SJCRH30 (cell line): ENCODE measurements around the gene CAPN1. TPM values are rescaled to one million over a fixed set of nuclear protein-coding genes. Genes with fewer than 3 reads are reported as not detected.
A peak's percentile ranks its signal among the peaks of the same experiment; 100 is the strongest.

Experiments used
- DNase-seq, 2 experiments: peaks; one replicate each; pipeline ENCODE4 v3.0.0-alpha.2; 2015 to 2020
- H3K27ac ChIP-seq: fragments of 250-450 bp; sonication (Bioruptor Pico); 2 replicates; pipeline ENCODE4 v1.5.1; 2020; ENCODE audit warnings: mild to moderate bottlenecking, moderate library complexity
- H3K27me3 ChIP-seq: fragments of 250-450 bp; sonication (Bioruptor Pico); 2 replicates; pipeline ENCODE4 v1.5.1; 2020; ENCODE audit warnings: mild to moderate bottlenecking, moderate library complexity
- H3K36me3 ChIP-seq: fragments of 250-450 bp; sonication (Bioruptor Pico); 2 replicates; pipeline ENCODE4 v1.5.1; 2020; ENCODE audit warnings: mild to moderate bottlenecking, moderate library complexity
- H3K4me1 ChIP-seq: fragments of 250-450 bp; sonication (Bioruptor Pico); 2 replicates; pipeline ENCODE4 v1.5.1; 2020; ENCODE audit warnings: mild to moderate bottlenecking, moderate library complexity
- H3K4me3 ChIP-seq: fragments of 250-450 bp; sonication (Bioruptor Pico); 2 replicates; pipeline ENCODE4 v1.5.1; 2020; ENCODE audit warnings: mild to moderate bottlenecking, moderate library complexity
- H3K9me3 ChIP-seq: fragments of 250-450 bp; sonication (Bioruptor Pico); replicated peaks from 2 replicates; pipeline ENCODE4 v1.5.1; 2020; ENCODE audit warnings: mild to moderate bottlenecking, moderate library complexity
- total RNA-seq: library from RNA; depleted of rRNA; stranded (reverse); fragments of >200 nt; shearing (Covaris generic); gene quantifications from 2 replicates; pipeline ENCODE4 v1.2.3, GENCODE V29; 2014

Gene CAPN1
- total RNA-seq, 1 experiment from 2014 or later, result 49.4 TPM

DNA sequence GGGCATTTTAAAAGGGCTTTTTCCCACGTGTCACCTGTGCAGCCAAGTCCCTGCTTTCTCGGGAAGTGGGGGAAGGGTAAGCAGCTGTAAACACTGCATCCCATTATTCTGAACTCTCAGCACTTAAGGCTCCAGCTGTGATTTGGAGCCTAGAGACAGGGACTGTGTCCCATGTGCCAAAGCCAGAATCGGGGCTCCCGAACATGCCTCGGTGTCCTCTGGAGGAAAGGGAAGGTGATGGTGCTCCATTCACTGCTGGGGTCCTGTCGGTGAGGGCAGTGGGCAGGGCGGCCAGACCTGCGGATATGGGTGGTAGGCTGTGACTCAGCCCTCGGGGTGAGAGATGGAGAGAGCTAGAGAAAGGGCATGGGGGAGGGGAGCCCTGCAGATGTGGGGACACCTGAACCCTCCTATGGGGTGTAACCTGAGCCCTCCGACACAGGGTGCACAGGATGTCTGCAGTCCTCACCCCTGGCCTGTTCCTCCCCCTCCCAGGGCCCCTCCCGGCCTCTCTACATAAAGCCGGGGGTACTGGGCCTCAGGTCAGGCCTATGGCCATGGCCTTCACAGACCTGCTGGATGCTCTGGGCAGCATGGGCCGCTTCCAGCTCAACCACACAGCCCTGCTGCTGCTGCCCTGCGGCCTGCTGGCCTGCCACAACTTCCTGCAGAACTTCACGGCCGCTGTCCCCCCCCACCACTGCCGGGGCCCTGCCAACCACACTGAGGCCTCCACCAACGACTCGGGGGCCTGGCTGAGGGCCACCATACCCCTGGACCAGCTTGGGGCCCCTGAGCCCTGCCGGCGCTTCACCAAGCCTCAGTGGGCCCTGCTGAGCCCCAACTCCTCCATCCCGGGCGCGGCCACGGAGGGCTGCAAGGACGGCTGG lies 31.8 kb downstream of the CAPN1 start:
- H3K36me3 ChIP-seq, result no peaks in the 10 kb centered on the region
- H3K27me3 ChIP-seq, result no peaks in the 10 kb centered on the region
- no peak overlapping the region for H3K4me3 ChIP-seq
- H3K27ac ChIP-seq, result no peak overlapping the region
- no peaks in the 10 kb centered on the region for H3K9me3 ChIP-seq
- H3K4me1 ChIP-seq, result no peaks in the 10 kb centered on the region
- DNase-seq, result no peak

- Histone ChIP-seq H3K27ac (no peak overlapping the region), H3K4me1 (peaks cover under 1% of the 10 kb centered on the region; the same call in 1 of the 2 replicates), H3K4me3 (no peak overlapping the region), H3K36me3 (no peaks in the 10 kb centered on the region), H3K9me3 (no peaks in the 10 kb centered on the region), H3K27me3 (no peaks in the 10 kb centered on the region)
- no peak for DNase-seq
Measured at GRCh38 chr11:65214212-65214845, 32.6 kb downstream of the CAPN1 start.

DNA sequence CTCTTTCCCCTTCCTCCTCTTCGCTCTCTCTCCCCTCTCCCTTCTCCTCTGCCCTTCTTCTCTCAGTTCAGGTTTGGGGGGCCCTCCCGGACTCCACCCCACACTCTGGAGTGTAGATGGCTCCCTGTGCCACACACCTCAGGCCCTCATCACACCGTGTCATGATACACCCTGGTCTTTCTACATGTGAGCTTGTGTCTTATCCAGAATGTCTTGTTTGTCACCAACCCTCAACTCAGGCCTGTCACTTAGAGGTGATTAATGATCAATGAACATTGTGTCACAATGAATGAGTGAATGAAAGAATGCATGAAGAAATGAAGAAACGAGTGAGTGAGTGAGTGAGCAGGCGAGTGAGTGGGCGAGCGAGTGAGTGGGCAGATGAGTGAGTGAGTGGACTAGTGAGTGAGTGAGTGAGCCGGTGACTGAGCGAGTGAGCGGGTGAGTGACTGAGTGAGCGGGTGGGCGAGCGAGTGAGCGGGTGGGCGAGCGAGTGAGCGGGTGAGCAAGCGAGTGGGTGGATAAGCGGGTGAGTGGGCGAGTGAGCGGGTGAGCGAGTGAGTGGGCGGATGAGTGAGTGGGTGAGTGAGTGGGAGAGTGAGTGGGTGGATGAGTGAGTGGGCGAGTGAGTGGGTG lies 33.8 kb downstream of the CAPN1 start:
- DNase-seq, result no peak
- no peaks in the 10 kb centered on the region for H3K9me3 ChIP-seq

GRCh38 chr11:65216830-65217229 lies 35.1 kb downstream of the CAPN1 start:
- no peak overlapping the region for H3K27ac ChIP-seq
- H3K4me1 ChIP-seq, result peaks cover 7% of the 10 kb centered on the region; the same call in 1 of the 2 replicates
- no peaks in the 10 kb centered on the region for H3K9me3 ChIP-seq
- H3K27me3 ChIP-seq, result no peaks in the 10 kb centered on the region
- H3K36me3 ChIP-seq, result no peaks in the 10 kb centered on the region
- H3K4me3 ChIP-seq, result no peak overlapping the region
- no peak for DNase-seq

More for the DNA sequence above, 33.8 kb downstream of the CAPN1 start:
- Histone ChIP-seq H3K36me3 (no peaks in the 10 kb centered on the region), H3K27me3 (no peaks in the 10 kb centered on the region), H3K4me1 (peaks cover 7% of the 10 kb centered on the region; the same call in 1 of the 2 replicates), H3K4me3 (no peak overlapping the region), H3K27ac (no peak overlapping the region)

DNA sequence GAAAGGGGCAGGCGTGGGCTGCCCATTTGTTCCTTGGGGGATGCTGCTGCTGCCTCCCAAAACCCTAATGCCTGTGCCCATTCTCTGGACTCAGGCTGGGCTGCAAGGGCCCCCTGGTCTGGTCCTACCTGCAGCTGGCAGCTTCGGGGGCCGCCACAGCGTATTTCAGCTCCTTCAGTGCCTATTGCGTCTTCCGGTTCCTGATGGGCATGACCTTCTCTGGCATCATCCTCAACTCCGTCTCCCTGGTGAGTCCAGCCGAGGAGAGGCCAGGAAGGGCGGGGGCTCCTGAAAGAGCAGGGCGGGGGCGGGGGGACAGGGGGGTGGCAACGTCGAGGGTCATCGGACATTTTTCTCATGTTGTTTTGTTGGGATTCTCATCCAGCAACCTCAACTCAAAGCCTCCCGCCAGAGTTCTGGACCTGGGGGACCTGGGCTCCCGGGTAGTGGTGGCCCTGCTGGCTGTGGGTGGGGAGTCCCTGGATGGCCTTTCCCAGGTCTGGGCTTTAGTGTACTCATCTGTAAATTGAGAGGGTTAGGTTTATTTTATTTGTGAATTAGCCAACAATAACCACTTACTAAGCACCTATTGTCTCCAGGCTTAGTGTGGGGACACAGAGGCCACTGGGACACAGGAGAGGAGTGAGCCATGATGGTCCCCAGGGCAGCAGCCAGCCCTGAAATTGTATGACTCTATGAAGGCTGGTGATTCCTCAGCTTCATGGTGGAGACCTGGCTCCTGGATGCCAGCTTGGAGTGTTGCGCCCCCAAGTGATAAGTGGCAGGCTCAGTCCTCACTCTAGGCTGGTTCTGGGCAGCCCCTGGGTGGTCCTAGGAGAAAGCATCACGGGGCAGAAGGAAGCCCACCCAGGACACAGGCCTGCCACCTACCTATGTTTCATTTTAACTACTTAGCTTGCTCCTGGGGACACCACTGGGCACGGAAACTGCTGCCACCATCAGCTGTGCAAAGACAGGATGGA lies 36.0 kb downstream of the CAPN1 start:
- Histone ChIP-seq H3K36me3 (no peaks in the 10 kb centered on the region), H3K27me3 (no peaks in the 10 kb centered on the region), H3K9me3 (no peaks in the 10 kb centered on the region), H3K27ac (no peak overlapping the region), H3K4me3 (no peak overlapping the region), H3K4me1 (peaks cover 7% of the 10 kb centered on the region; the same call in 1 of the 2 replicates)
- DNase-seq, result no peak

DNA sequence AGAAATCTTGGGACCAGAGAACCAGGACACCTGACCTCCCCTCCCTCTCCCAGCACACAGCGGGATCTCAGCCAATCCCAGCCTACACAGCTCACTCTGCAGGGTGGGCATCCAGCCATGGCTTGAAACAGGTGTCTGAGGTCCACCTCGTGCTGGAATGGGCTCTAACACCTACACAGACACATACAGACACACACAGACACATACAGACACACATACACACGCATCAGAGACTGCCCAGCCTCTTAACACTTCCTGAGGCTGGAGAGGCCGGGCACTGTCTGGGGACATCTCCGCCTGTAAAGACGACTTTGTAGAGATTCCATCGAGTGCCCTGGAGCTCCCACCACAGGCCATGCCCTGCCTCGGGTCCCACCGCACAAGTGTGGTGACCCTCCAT lies 36.7 kb downstream of the CAPN1 start:
- Histone ChIP-seq H3K9me3 (no peaks in the 10 kb centered on the region), H3K36me3 (no peaks in the 10 kb centered on the region), H3K27me3 (no peaks in the 10 kb centered on the region), H3K4me3 (no peak overlapping the region), H3K4me1 (peaks cover 7% of the 10 kb centered on the region; the same call in 1 of the 2 replicates), H3K27ac (no peak overlapping the region)
- no peak for DNase-seq

DNA sequence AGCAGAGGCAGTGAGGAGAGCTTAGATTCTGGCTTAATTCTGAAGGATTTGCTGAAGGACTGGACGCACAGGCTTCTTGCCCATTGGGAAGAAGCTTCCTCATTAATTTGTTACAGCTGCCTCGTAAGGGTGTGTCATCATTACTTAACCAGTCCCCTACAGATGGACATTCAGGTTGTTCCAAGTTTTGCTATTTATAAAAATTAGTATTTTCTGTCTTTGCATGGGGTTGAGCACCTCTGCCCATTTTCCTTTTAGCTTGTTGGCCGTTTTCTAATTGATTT lies 38.1 kb downstream of the CAPN1 start:
- Histone ChIP-seq H3K4me1 (peaks cover 7% of the 10 kb centered on the region; the same call in 1 of the 2 replicates), H3K4me3 (no peak overlapping the region), H3K27me3 (no peaks in the 10 kb centered on the region), H3K27ac (no peak overlapping the region), H3K9me3 (no peaks in the 10 kb centered on the region), H3K36me3 (no peaks in the 10 kb centered on the region)
- DNase-seq, result no peak

DNA sequence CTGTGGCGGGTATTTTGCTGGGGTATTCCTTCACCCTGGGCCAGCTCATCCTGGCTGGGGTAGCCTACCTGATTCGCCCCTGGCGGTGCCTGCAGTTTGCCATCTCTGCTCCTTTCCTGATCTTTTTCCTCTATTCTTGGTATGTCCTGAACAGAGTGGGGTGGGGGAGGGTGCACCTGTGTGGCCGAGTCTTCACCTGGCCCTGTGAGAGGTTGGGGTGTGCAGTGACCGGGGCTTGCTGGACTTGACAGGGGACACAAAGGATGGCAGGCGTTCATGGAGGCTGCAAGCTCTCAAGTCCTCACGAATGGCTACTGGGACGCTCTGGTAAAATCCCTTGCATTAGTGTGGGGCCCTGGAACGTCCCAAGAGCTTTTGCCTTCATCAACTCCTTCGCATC lies 39.3 kb downstream of the CAPN1 start:
- Histone ChIP-seq H3K27ac (no peak overlapping the region), H3K4me3 (no peak overlapping the region), H3K4me1 (peaks cover 7% of the 10 kb centered on the region; the same call in 1 of the 2 replicates), H3K36me3 (no peaks in the 10 kb centered on the region), H3K27me3 (no peaks in the 10 kb centered on the region), H3K9me3 (no peaks in the 10 kb centered on the region)
- no peak for DNase-seq

DNA sequence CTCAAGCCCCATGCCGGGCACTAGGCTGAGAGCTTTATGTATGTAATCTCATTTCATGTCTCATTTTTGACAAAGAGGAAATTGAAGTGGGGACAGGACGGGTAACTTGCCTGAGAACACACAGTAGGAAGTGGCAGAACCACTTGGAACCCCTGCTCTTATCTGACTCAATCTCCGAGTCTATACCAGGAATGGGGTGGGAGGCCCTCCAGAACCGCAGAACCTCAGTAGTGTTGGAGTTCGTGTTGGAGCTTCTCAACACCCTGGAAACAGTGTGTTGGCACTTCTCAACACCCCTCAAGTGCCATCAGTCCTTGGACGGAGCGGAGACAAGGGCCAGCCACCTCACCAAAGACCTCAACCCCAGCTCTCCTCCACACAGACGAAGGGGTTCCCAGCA lies 41.3 kb downstream of the CAPN1 start:
- no peak for DNase-seq
- Histone ChIP-seq H3K27me3 (no peaks in the 10 kb centered on the region), H3K36me3 (no peaks in the 10 kb centered on the region), H3K4me3 (no peak overlapping the region), H3K27ac (no peak overlapping the region), H3K9me3 (no peaks in the 10 kb centered on the region), H3K4me1 (peaks cover 7% of the 10 kb centered on the region; the same call in 1 of the 2 replicates)

DNA sequence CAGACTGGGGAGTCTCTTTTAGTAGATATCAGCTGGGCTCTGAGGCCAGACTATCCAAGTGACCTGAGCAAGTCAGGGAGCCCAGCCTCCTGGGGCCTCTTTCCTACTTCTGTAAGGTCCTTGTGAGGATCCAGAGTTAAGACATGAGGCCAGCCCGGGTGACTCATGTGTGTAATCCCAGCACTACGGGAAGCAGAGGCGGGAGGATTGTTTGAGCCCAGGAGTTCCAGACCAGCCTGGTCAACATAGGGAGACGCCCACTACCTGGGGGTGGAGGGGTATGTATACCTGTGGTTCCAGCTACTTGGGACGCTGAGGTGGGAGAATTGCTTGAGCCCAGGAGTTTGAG lies 43.2 kb downstream of the CAPN1 start:
- peak overlapping the region; percentile 31 for H3K4me3 ChIP-seq
- no peaks in the 10 kb centered on the region for H3K36me3 ChIP-seq
- H3K27ac ChIP-seq, result no peak overlapping the region
- H3K27me3 ChIP-seq, result no peaks in the 10 kb centered on the region
- peaks cover under 1% of the 10 kb centered on the region; the same call in 1 of the 2 replicates for H3K4me1 ChIP-seq
- H3K9me3 ChIP-seq, result no peaks in the 10 kb centered on the region
- DNase-seq, result no peak

- no peaks in the 10 kb centered on the region for H3K27me3 ChIP-seq
- peak overlapping the region; percentile 31 for H3K4me3 ChIP-seq
- H3K4me1 ChIP-seq, result no peaks in the 10 kb centered on the region; the same call in 1 of the 2 replicates
- H3K9me3 ChIP-seq, result no peaks in the 10 kb centered on the region
- peak; percentile 28 to 45 for DNase-seq
- H3K36me3 ChIP-seq, result no peaks in the 10 kb centered on the region
- no peak overlapping the region for H3K27ac ChIP-seq
Measured at GRCh38 chr11:65225279-65226102, 43.8 kb downstream of the CAPN1 start.

DNA sequence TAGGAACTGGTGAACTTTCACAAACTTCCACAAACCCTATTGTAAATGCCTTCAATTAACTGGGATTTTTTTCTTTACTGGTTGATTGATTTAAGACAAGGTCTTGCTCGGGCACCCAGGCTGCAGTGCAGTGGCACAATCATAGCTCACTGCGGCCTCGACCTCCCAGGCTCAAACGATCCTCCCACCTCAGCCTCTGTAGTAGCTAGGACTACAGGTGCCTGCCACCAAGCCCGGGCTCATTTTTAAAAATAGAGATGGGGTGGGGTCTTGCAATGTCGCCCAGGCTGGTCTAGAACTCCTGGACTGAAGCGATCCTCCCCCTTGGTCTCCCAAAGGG lies 44.3 kb downstream of the CAPN1 start:
- no peak for DNase-seq
- Histone ChIP-seq H3K4me3 (peak overlapping the region; percentile 31), H3K27ac (no peak overlapping the region), H3K9me3 (no peaks in the 10 kb centered on the region), H3K27me3 (no peaks in the 10 kb centered on the region), H3K36me3 (no peaks in the 10 kb centered on the region), H3K4me1 (no peaks in the 10 kb centered on the region; the same call in 1 of the 2 replicates)

DNA sequence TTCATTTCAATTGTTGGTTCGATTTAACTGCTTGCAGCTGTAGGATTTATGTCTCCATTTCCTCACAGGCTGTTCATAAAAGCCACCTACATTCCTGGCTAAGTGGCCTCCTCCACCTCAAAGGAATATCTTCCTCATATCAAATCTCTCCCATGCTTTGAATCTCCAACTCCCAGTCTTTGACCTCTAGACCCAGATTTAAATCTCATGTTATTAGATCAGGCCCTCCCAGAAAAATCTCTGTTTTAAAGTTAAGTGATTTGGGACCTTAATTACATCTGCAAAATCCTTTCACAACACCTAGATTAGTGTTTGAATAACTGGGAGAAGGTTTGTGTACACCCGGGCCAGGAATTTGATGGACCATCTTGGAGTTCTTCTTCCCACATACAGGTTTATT lies 46.2 kb downstream of the CAPN1 start:
- Histone ChIP-seq H3K36me3 (no peaks in the 10 kb centered on the region), H3K27me3 (no peaks in the 10 kb centered on the region), H3K4me3 (no peak overlapping the region), H3K4me1 (no peaks in the 10 kb centered on the region; the same call in 1 of the 2 replicates), H3K27ac (no peak overlapping the region), H3K9me3 (no peaks in the 10 kb centered on the region)
- DNase-seq, result no peak
